ENCODE measurements around the gene FMO5. TPM values are rescaled to one million over a fixed set of nuclear protein-coding genes. Genes with fewer than 3 reads are reported as not detected.

FMO5 gene
- total and polyA plus RNA-seq, 10 of the 15 experiments (the other 5 are each of a cell fraction or from before 2014, with no cell fraction given) = 0.05 to 0.58 (median 0.19) TPM

- TF ChIP-seq ZNF687 (IDR thresholded peaks at IDR 0.05) (no peak), PKNOX1 (IDR thresholded peaks at IDR 0.05) (no peak), USF1 (IDR thresholded peaks at IDR 0.05; ENCODE audit: borderline replicate concordance, extremely low read length, insufficient read depth, low read depth, low read length) (no peak)
These were observed 8.0 kb downstream of the FMO5 start (continued) for GRCh38 chr1:147217141-147217540.

GRCh38 chr1:147216124-147216523, 9.0 kb downstream of the FMO5 start:
- no peaks in the 10 kb centered on the region for H3K36me3 ChIP-seq (ENCODE audit: control insufficient read depth in 2 of 2, insufficient read depth in 2 of 2, low read length in 1 of 2)
- no peak overlapping the region for H2AFZ ChIP-seq (ENCODE audit: control insufficient read depth, low read depth, low read length)
- ChIA-PET RAD21 (ENCODE audit: unreplicated experiment) (no interaction called here), CTCF (no interaction called here), SMC1A (ENCODE audit: uncharacterized antibody, unreplicated experiment) (no interaction called here), POLR2A (no interaction called here)
- no TSS peak for BruUV-seq (replicated peaks)
- ATAC-seq = no peak
- intact Hi-C loops (cut with micrococcal nuclease; ENCODE audit: unreplicated experiment) (no loop called here), in situ Hi-C loops (cut with MboI) (no loop called here)
- H4K20me1 ChIP-seq (ENCODE audit: control insufficient read depth, insufficient read depth) = no peaks in the 10 kb centered on the region
- 59% methylated on average over 3 of the region's 3 CpGs for WGBS (ENCODE audit: insufficient coverage, insufficient replicate concordance, low lambda C conversion rate, missing lambda C conversion rate)
- no peak overlapping the region for H3K4me3 ChIP-seq
- H3K4me2 ChIP-seq (ENCODE audit: control insufficient read depth, insufficient read depth) = no peak overlapping the region
- no peak overlapping the region for H3K27ac ChIP-seq (ENCODE audit: control insufficient read depth, insufficient read depth)
- TF ChIP-seq TCF12 (IDR thresholded peaks at IDR 0.05; ENCODE audit: low read depth, low read length) = no peak
- no peak for TF ChIP-seq STAT3 (IDR thresholded peaks at IDR 0.05; ENCODE audit: low read depth, low read length)
- no peak for TF ChIP-seq JUNB (IDR thresholded peaks at IDR 0.05)
- TF ChIP-seq MEF2A (IDR thresholded peaks at IDR 0.05; ENCODE audit: insufficient read depth, low read depth, low read length) = no peak
- TF ChIP-seq YBX1 (IDR thresholded peaks at IDR 0.05) = no peak
- no peak for TF ChIP-seq RFX5 (IDR thresholded peaks at IDR 0.05; ENCODE audit: low read depth, low read length)
- no peak for TF ChIP-seq CTCF (IDR thresholded peaks at IDR 0.05 in 2 of 3, conservative IDR thresholded peaks at IDR 0.05 in 1 of 3; ENCODE audit: control insufficient read depth in 2 of 3, extremely low read depth in 1 of 3, insufficient read depth in 1 of 3, low read depth in 3 of 3, low read length in 3 of 3)
- H3K9ac ChIP-seq (ENCODE audit: control insufficient read depth, insufficient read depth, low read length) = no peak overlapping the region
- H3K9me3 ChIP-seq (replicated peaks; ENCODE audit: control insufficient read depth, insufficient read depth, low read length) = no peaks in the 10 kb centered on the region
- no peaks in the 10 kb centered on the region for H3K4me1 ChIP-seq (ENCODE audit: control insufficient read depth, insufficient read depth, low read length)
- no peak for DNase-seq (ENCODE audit: low read depth, low spot score)
- no peak for FAIRE-seq
- H3K79me2 ChIP-seq (ENCODE audit: control insufficient read depth, insufficient read depth, low read length) = no peaks in the 10 kb centered on the region
- no peaks in the 10 kb centered on the region for H3K27me3 ChIP-seq (replicated peaks in 1 of 2; ENCODE audit: control insufficient read depth in 2 of 2, insufficient read depth in 2 of 2, low read length in 1 of 2)

Data from GM12878 (cell line).